HG02840 (cell line): ENCODE measurements around the gene CTSF.
"Not testable (repeated sequence)": the region's sequence is repeated elsewhere in the genome, so short reads cannot be mapped to it uniquely, and the experiment has no call there.

Source experiments
- ATAC-seq: cut with Tn5 transposase; IDR thresholded peaks from one replicate; pipeline ENCODE4 v1.9.1; 2021; ENCODE audit warnings: mild to moderate bottlenecking, moderate library complexity, moderate number of reproducible peaks; ENCODE audit not compliant: unreplicated experiment, low FRiP score

The CTSF gene

GRCh38 chr11:66591175-66591574 is 22.8 kb upstream of the CTSF start:
- ATAC-seq, result no peak

DNA sequence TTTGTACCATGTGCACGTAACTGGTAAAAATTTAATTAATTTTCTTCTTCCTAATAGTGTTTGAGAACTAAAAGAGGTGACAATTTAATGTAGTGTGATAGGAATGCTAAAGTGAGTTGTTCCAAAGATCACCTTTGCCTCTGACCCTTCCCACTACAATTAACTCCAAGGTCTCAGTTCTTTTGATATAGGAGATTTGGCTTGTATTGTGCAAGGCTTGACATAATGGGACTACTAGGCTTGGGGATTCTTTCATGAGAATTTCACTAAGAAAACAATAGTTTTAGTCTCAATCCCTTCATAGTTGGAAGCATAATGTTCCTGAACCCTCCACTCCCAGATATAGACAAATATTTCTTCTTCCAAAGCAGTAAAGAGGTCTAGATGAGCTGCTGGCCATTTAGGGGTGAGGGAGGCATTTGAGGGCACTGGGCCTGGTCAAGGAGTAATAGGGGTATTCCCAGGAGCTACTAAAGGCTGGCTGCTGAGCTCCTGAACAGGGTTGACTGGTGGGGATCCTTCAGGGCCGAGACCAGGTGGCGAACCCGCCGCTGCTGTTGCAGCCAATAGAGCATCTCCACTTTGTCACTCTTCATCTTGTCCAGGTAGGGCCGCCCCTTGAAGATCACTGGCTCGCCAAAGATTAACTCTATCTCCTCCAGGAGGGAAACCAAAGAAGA is 21.7 kb upstream of the CTSF start:
- no peak for ATAC-seq

DNA sequence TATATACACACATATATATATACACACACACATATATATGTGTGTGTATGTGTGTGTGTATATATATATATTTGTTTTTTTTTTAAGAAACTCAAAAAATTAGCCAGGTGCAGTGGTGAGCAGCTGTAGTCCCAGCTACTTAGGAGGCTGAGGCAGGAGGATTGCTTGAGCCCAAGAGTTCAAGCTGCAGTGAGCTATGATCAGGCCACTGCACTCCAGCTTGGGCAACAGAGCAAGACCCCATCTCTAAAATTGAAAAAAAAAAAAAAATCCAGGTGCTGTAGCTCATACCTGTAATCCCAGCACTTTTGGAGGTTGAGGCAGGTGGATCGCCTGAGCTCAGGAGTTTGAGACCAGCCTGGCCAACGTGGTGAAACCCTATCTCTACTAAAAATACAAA is 20.9 kb upstream of the CTSF start:
- ATAC-seq, result not testable (repeated sequence)

DNA sequence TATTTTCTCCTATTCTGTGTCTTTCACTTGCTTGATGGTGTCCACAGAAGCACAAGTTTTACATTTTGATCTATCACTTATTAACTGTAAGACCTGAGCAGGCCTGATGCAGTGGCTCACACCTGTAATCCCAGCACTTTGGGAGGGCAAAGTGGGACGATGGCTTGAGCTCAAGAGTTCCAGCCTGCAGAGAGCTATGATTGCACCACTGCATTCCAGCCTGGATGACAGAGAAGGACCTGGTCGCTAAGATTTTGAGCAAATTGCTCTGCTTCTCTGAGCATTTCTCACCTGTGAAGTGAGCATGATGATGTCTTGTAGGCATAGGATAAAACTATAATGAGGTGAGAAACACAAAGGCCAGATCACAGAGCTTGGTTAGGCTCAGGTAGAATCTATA is 17.7 kb upstream of the CTSF start:
- ATAC-seq, result no peak

- not testable (repeated sequence) for ATAC-seq
Measured at GRCh38 chr11:66585447-66585846, 17.0 kb upstream of the CTSF start.

GRCh38 chr11:66582565-66583147 is 14.2 kb upstream of the CTSF start:
- not testable (repeated sequence) for ATAC-seq

- ATAC-seq, result no peak
Measured at GRCh38 chr11:66581261-66581660, 12.9 kb upstream of the CTSF start.

DNA sequence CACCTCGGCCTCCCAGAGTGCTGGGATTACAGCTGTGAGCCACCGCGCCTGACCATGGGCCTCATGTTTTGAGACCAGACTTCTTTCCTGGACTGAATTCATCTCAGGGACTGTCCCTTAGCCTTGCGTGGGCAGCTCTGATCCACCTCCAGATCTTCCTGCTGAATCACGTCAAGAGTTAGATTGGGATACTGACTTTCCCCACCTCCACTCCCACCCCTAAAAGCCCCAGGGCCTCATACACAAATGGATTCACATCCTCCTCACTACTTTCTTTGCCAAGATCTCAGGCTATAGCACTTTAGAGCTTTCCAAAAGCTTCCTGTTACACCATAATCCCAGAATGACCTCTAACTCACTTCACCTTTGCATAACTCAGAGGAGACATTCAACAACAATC is 12.4 kb upstream of the CTSF start:
- no peak for ATAC-seq

DNA sequence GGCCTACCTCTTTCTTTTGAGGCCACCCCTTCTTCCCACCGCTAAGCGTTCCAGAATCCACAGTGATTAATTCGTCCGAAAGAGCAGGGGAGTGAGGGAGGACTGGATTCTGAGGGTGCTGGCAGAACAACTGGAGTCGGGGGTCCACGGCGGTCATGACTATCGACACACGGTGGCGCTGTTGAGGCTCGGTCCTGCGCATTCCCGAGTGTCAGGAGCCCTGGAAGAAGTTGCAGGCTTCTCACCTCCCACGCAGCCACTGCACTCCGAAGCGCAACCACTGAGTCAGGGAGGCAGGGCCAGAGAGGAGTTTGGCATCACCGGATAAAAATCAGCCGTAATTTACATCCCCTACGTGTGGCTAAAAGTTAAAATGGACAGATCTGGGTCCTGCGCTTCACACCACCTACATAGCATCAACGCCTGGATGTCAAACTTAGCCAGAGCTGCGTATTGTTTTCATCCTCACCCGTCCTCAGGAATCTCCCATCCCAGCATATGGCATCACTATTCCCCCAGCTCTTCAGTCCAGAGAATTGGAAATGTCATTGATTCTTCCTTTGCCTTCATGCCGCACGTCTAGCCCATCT is 10.7 kb upstream of the CTSF start:
- no peak for ATAC-seq

GRCh38 chr11:66570850-66571180 is 2.4 kb upstream of the CTSF start:
- no peak for ATAC-seq

- no peak for ATAC-seq
Measured at GRCh38 chr11:66570079-66570849, 1.9 kb upstream of the CTSF start.

DNA sequence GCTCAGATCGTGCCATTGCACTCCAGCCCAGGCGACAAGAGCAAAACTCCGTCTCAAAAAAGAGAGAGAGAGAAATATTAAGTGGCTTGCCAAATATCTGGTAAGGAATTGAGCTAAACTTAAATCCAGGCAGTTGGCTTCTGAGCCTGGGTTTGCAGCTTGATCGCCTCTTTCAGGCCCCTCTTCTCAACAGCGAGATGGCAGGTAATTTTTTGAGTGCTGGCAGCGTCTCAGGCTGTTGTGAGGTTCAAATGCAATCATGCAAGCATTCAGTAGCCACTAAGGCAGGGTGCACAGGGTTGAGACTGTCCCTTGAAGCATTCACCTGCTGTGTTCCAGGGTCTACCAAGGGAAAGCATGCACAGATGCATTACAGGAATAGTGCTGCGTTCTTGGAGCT is 670 bp upstream of the CTSF start:
- ATAC-seq, result no peak

DNA sequence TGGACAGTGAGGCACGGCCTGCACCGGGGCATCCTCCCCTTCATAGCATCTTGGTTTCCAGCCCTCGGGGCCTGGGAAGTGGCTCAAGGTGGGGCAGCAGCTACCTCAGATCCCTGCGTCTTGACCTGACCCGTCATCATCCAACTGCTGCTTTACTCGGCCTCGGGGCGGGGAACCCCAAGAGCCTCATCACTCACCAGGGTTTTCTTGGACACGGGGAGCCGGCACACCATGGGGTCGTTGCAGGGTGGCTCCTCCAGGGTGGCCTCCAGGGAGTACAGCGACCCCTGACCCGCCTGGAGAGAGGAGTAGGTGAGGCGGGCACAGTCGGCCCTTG is 651 bp downstream of the CTSF start:
- ATAC-seq, result no peak

- ATAC-seq, result no peak
Measured at GRCh38 chr11:66566221-66566620, 2.2 kb downstream of the CTSF start.

- ATAC-seq, result no peak
Measured at GRCh38 chr11:66564984-66565383, 3.4 kb downstream of the CTSF start.

- ATAC-seq, result no peak
Measured at GRCh38 chr11:66564538-66564937, 3.9 kb downstream of the CTSF start.

DNA sequence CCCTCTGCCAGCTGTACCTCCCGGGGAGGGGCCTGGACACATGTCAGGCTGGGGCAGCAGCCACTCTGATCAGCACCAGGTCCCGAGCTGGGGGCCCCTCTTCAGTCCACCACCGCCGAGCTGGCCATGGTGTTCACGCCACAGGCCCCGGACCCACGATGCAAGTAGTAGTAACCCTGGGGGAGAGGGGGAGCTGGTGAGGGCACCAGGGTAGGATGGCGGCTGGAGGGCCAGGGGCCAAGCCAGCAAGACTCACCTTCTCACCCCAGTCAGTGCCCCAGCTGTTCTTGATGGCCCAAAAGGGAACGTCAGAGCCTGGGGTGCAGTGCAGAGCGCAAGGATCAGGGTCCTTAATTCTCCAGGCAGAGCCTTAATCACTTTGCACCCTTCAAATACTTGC is 4.6 kb downstream of the CTSF start:
- no peak for ATAC-seq

GRCh38 chr11:66562907-66563583 is 5.4 kb downstream of the CTSF start:
- ATAC-seq, result no peak

DNA sequence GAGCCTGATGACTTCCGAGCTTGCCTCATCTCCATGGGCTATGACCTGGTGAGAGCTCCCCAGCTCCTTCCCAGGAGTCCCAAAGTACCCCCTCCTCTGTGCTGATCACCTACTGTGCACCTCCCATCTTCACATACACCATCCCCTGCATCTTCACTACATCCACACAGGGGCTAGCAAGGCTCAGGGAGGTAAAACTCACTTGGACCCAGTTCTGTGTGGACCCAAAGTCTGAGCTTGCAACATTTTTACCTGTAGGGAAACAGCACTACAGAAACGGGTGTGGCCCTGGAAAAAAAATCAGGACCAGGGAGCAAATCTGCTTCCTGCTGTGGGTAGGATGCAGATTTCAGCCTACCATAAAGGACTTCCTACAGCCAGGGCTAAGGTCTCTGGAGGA is 6.1 kb downstream of the CTSF start:
- no peak for ATAC-seq

GRCh38 chr11:66561975-66562248 is 6.5 kb downstream of the CTSF start:
- ATAC-seq, result no peak

DNA sequence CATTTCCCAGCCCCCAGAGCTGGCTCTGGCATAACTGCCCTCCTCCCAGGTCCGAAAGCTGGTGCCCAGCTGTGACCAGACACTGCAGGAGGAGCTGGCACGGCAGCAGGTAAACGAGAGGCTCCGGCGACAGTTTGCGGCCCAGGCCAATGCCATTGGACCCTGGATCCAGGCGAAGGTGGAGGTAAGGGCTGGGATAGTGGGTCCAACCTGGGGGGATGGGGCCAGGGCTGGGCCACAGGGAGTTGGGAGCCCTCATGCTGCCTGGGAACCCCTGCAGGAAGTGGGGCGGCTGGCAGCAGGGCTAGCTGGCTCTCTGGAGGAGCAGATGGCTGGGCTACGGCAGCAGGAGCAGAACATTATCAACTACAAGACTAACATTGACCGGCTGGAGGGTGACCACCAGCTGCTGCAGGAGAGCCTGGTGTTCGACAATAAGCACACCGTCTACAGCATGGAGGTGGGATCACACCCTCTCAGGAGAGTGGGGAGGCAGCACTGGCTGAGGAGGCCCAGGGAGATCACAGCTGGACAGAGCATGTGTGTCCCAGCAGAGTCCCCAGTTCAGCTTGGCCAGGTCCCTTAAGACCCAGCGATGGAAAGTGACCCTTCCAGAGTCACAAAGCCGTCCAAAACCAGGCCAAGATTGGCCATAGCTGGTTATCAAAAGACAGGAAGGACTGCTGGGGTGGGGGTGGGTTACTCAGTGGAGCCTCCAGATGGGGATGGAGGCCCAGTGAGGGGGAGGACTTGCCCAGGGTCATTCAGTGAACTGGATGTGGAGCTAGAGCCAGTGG is 7.0 kb downstream of the CTSF start:
- ATAC-seq, result no peak
